Psoas muscle (tissue), 8 donors: ENCODE data around the gene BRIP1. TPM values are rescaled to one million over a fixed set of nuclear protein-coding genes. Genes with fewer than 3 reads are reported as not detected.

ENCODE experiments used
- ATAC-seq, 4 donors: fragments of 200-7000 bp; cut with Tn5 transposase; one replicate each; pipeline ENCODE4 v1.9.1; 2020; ENCODE audit warnings: moderate library complexity in 3 of 4, mild to moderate bottlenecking in 2 of 4
- DNase-seq, 2 donors: peaks; one replicate each; pipeline ENCODE4 v3.0.0-alpha.2; 2020
- H3K27ac ChIP-seq: fragments of 200-600 bp; one replicate; pipeline ENCODE4 v1.8.0; 2022
- H3K27me3 ChIP-seq, 3 donors: fragments of 200-600 bp in 1 of 3; one replicate each; pipeline versions ENCODE4 v1.6.1 to v1.8.0; 2013 to 2022; ENCODE audit warnings: low read length in 2 of 3, mild to moderate bottlenecking in 2 of 3, moderate library complexity in 1 of 3; ENCODE audit not compliant: insufficient read depth in 3 of 3
- H3K36me3 ChIP-seq, 2 donors: fragments of 200-600 bp in 1 of 2; one replicate each; pipeline versions ENCODE4 v1.6.1 to v1.8.0; 2013 to 2022; ENCODE audit warnings: low read depth in 1 of 2, mild to moderate bottlenecking in 1 of 2, moderate library complexity in 1 of 2; ENCODE audit not compliant: insufficient read depth in 1 of 2
- H3K4me1 ChIP-seq: fragments of 200-600 bp; one replicate; pipeline ENCODE4 v1.8.0; 2022
- H3K4me3 ChIP-seq: fragments of 200-600 bp; one replicate; pipeline ENCODE4 v1.8.0; 2022; ENCODE audit warnings: mild to moderate bottlenecking
- H3K9me3 ChIP-seq: fragments of 200-600 bp; one replicate; pipeline ENCODE4 v1.8.0; 2022
- CTCF ChIP-seq: fragments of 200-600 bp; IDR thresholded peaks from one replicate; pipeline ENCODE4 v1.8.0; 2022; ENCODE audit warnings: antibody characterized with exemption
- WGBS, 3 donors: extraction: QIAGEN DNeasy Blood & Tissue Kit; methylation state at CpG; one replicate each; pipeline versions ENCODE4 v1.1.6 to v1.1.7; 2013; 5-methylcytosine and 5-hydroxymethylcytosine counted together
- intact Hi-C, 2 donors: fragments of 100-400 bp; cut with DNase I; formaldehyde crosslinking; loops; one replicate each; pipeline versions ENCODE4 v1.11.0 to v1.14.2; 2022
- polyA plus RNA-seq, 3 donors: library from polyadenylated mRNA; stranded (reverse); fragments of 200-250 nt; gene quantifications; one replicate each; pipeline ENCODE4 v1.2.3, GENCODE V29; 2013
- total RNA-seq, 4 donors: library from RNA; stranded (reverse); fragmentation: NEBNext Ultra II Directional in 2 of 4; extraction: Animal tissue kit (Norgen Biotek cat#: 25700) in 2 of 4; gene quantifications; one replicate each; pipeline versions ENCODE4 v1.2.1 to v1.2.4, GENCODE V29; 2021 to 2023
- donor health status: healthy with polysubstance abuse.
- donor health status: DM: no; HTN: no; CAD: no; lungs with moderate emphysema.
- donor health status: Bipolar disorder and iron deficiency.
- donor health status: healthy.
- donor health status: DM: yes; HTN: yes; CAD: no.
- donor health status: DM: no; HTN: no; CAD: no.
- donor health status: DM: no; HTN: no; CAD: no.
- donor health status: DM: yes; HTN: yes; CAD: no.

Gene BRIP1
- total and polyA plus RNA-seq, 7 donors: 0.03 to 0.40 (median 0.19) TPM; not detected in 1

GRCh38 chr17:61634942-61635538 is 228.3 kb downstream of the BRIP1 start:
- no peak for ATAC-seq
- intact Hi-C loops: loop anchor here in 1 of 2 donors (10.0 kb wide), 1 partner anchor 200 kb away; no protein-coding TSS in a partner anchor
- Histone ChIP-seq H3K4me3 (no peak overlapping the region), H3K36me3 (no peaks in the 10 kb centered on the region), H3K4me1 (no peaks in the 10 kb centered on the region), H3K27ac (no peak overlapping the region), H3K9me3 (peaks cover 4% of the 10 kb centered on the region), H3K27me3 (no peaks in the 10 kb centered on the region)
- WGBS, 3 donors: 75 to 78% (median 78%) methylated on average over 5 of the region's 5 CpGs
- no peak for DNase-seq
- no peak for TF ChIP-seq CTCF

GRCh38 chr17:61634011-61634539 is 229.3 kb downstream of the BRIP1 start:
- no peak for TF ChIP-seq CTCF
- no peak for ATAC-seq
- Histone ChIP-seq H3K4me1 (no peaks in the 10 kb centered on the region), H3K36me3 (no peaks in the 10 kb centered on the region), H3K27ac (no peak overlapping the region), H3K27me3 (no peaks in the 10 kb centered on the region), H3K9me3 (peaks cover 4% of the 10 kb centered on the region), H3K4me3 (no peak overlapping the region)
- DNase-seq: no peak
- intact Hi-C loops: loop anchor here in 1 of 2 donors (10.0 kb wide), 1 partner anchor 201 kb away; no protein-coding TSS in a partner anchor

GRCh38 chr17:61632826-61633225 is 230.5 kb downstream of the BRIP1 start:
- H3K4me3 ChIP-seq: no peak overlapping the region
- DNase-seq (no peak), ATAC-seq (no peak)
- H3K27me3 ChIP-seq: no peaks in the 10 kb centered on the region
- H3K9me3 ChIP-seq: peaks cover 4% of the 10 kb centered on the region
- no peaks in the 10 kb centered on the region for H3K4me1 ChIP-seq
- WGBS, 3 donors: 84 to 94% (median 93%) methylated on average over 1 of the region's 1 CpG
- intact Hi-C loops: loop anchor here in 1 of 2 donors (10.0 kb wide), 1 partner anchor 202 kb away; no protein-coding TSS in a partner anchor
- H3K27ac ChIP-seq: no peak overlapping the region
- TF ChIP-seq CTCF: no peak
- no peaks in the 10 kb centered on the region for H3K36me3 ChIP-seq

GRCh38 chr17:61631800-61632199 is 231.5 kb downstream of the BRIP1 start:
- H3K9me3 ChIP-seq: peaks cover 4% of the 10 kb centered on the region
- no peak for TF ChIP-seq CTCF
- intact Hi-C loops: loop anchor here in 1 of 2 donors (10.0 kb wide), 1 partner anchor 203 kb away; no protein-coding TSS in a partner anchor
- WGBS, 3 donors: 63 to 67% (median 64%) methylated on average over 1 of the region's 1 CpG
- ATAC-seq (no peak), DNase-seq (no peak)
- no peak overlapping the region for H3K4me3 ChIP-seq
- no peak overlapping the region for H3K27ac ChIP-seq
- H3K4me1 ChIP-seq: no peaks in the 10 kb centered on the region
- H3K36me3 ChIP-seq: no peaks in the 10 kb centered on the region
- H3K27me3 ChIP-seq: no peaks in the 10 kb centered on the region

Other genes with a start within 250 kb of the BRIP1 start
- gene INTS2, start 64.5 kb upstream of the BRIP1 start, total RNA-seq: 1 to 10 TPM; 6.2 to 8.0 (median 6.9) TPM
- gene INTS2, start 64.5 kb upstream of the BRIP1 start, polyA plus RNA-seq: 1 to 10 TPM; 1.3 to 7.2 (median 2.7) TPM
- gene MED13, start 201.8 kb upstream of the BRIP1 start, total RNA-seq: 10 to 100 TPM; 45.1 to 74.4 (median 52.9) TPM
- 10 to 100 TPM in 1 of 3 donors, 1 to 10 TPM in 2; 6.6 to 29.0 (median 10.0) TPM for gene MED13, start 201.8 kb upstream of the BRIP1 start, polyA plus RNA-seq